Mesendoderm (in vitro differentiated cells): ENCODE results near the gene THUMPD2.
A peak's percentile ranks its signal among the peaks of the same experiment; 100 is the strongest.

Experiments
- DNase-seq: peaks from one replicate; pipeline ENCODE4 v3.0.0; 2013
- H2AK5ac ChIP-seq: 2 replicates; pipeline ENCODE4 v1.6.1; 2013; ENCODE audit warnings: low read length, inconsistent platforms
- H2BK120ac ChIP-seq: 2 replicates; pipeline ENCODE4 v1.6.1; 2013; ENCODE audit warnings: low read depth, mild to moderate bottlenecking, low read length, moderate library complexity, mixed read lengths
- H2BK15ac ChIP-seq: replicated peaks from 2 replicates; pipeline ENCODE4 v1.6.1; 2013; ENCODE audit warnings: low read depth, mild to moderate bottlenecking, moderate library complexity
- H2BK5ac ChIP-seq: 2 replicates; pipeline ENCODE4 v1.6.1; 2013; ENCODE audit warnings: low read length, inconsistent platforms
- H3K18ac ChIP-seq: 2 replicates; pipeline ENCODE4 v1.6.1; 2013; ENCODE audit warnings: mild to moderate bottlenecking, low read length, mixed read lengths
- H3K23ac ChIP-seq: one replicate; pipeline ENCODE4 v1.6.1; 2013; ENCODE audit warnings: low read length
- H3K27ac ChIP-seq: 2 replicates; pipeline ENCODE4 v1.5.1; 2013; ENCODE audit warnings: low read depth, mild to moderate bottlenecking, inconsistent platforms, low read length, moderate library complexity
- H3K27me3 ChIP-seq: 2 replicates; pipeline ENCODE4 v1.6.1; 2013; ENCODE audit warnings: low read length, control low read depth, mild to moderate bottlenecking, inconsistent platforms; ENCODE audit not compliant: insufficient read depth, poor library complexity
- H3K36me3 ChIP-seq: 2 replicates; pipeline ENCODE4 v1.6.1; 2013; ENCODE audit warnings: low read length, inconsistent platforms; ENCODE audit not compliant: control insufficient read depth, insufficient read depth
- H3K4ac ChIP-seq: one replicate; pipeline ENCODE4 v1.6.1; 2013; ENCODE audit warnings: low read depth, mild to moderate bottlenecking, low read length, moderate library complexity
- H3K4me1 ChIP-seq: 2 replicates; pipeline ENCODE4 v1.6.1; 2013; ENCODE audit warnings: low read depth, low read length, inconsistent platforms; ENCODE audit not compliant: control insufficient read depth
- H3K4me2 ChIP-seq: 2 replicates; pipeline ENCODE4 v1.6.1; 2013; ENCODE audit warnings: low read length
- H3K4me3 ChIP-seq: 2 replicates; pipeline ENCODE4 v1.5.1; 2013; ENCODE audit warnings: mild to moderate bottlenecking, low read length
- H3K56ac ChIP-seq: one replicate; pipeline ENCODE4 v1.6.1; 2013; ENCODE audit warnings: low read length
- H3K79me1 ChIP-seq: 2 replicates; pipeline ENCODE4 v1.6.1; 2013; ENCODE audit warnings: low read length, inconsistent platforms
- H3K79me2 ChIP-seq: 2 replicates; pipeline ENCODE4 v1.6.1; 2013; ENCODE audit warnings: mild to moderate bottlenecking, low read length; ENCODE audit not compliant: control insufficient read depth, insufficient read depth
- H3K9ac ChIP-seq: 2 replicates; pipeline ENCODE4 v1.6.1; 2013; ENCODE audit warnings: low read length, inconsistent platforms
- H4K5ac ChIP-seq: one replicate; pipeline ENCODE4 v1.6.1; 2013; ENCODE audit warnings: low read length
- H4K8ac ChIP-seq: one replicate; pipeline ENCODE4 v1.6.1; 2013; ENCODE audit warnings: low read depth, mild to moderate bottlenecking, control low read depth, low read length, moderate library complexity
- WGBS: extraction: QIAGEN DNeasy Blood & Tissue Kit; methylation state at CpG from one replicate; pipeline ENCODE4 v1.1.7; 2013; ENCODE audit warnings: low lambda C conversion rate, missing lambda C conversion rate; ENCODE audit not compliant: insufficient coverage; ENCODE audit errors: extremely low coverage; 5-methylcytosine and 5-hydroxymethylcytosine counted together

Gene THUMPD2

DNA sequence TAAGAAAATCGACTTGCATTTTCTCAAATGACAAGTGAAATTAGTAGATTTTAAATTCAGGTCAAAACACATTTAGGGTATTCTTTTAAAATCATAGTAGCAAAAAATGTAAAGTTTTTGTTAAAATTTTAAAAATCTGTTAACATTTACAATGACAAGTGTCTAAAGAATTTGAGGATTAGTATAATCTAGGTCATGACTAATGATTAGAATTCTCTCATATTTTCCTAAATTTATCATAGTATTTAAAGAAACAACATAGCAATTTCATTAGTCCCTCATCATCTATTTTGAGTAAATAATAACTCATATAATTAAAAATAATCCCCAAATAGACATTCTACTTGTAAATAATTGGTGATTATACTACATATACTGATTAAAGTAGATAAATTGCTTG, 23.6 kb downstream of the THUMPD2 start:
- H2BK120ac ChIP-seq: no peak overlapping the region
- H2AK5ac ChIP-seq: no peak overlapping the region
- no peaks in the 10 kb centered on the region for H3K79me1 ChIP-seq
- H3K23ac ChIP-seq: no peak overlapping the region
- no peaks in the 10 kb centered on the region for H3K79me2 ChIP-seq
- H3K4me2 ChIP-seq: no peak overlapping the region
- no peak overlapping the region for H2BK5ac ChIP-seq
- no peak overlapping the region for H3K56ac ChIP-seq
- no peak overlapping the region for H2BK15ac ChIP-seq
- H3K27me3 ChIP-seq: no peaks in the 10 kb centered on the region
- no peaks in the 10 kb centered on the region for H3K4me1 ChIP-seq
- peaks cover 6% of the 10 kb centered on the region for H3K36me3 ChIP-seq
- no peak overlapping the region for H3K4me3 ChIP-seq
- H4K5ac ChIP-seq: no peak overlapping the region
- H3K4ac ChIP-seq: no peak overlapping the region
- no peak for DNase-seq
- H3K27ac ChIP-seq: no peak overlapping the region
- H3K18ac ChIP-seq: no peak overlapping the region
- no CpG with 5 or more reads among the region's 1 CpG for WGBS
- no peak overlapping the region for H3K9ac ChIP-seq
- no peak overlapping the region for H4K8ac ChIP-seq

- H3K23ac ChIP-seq: no peak overlapping the region
- no peak overlapping the region for H2AK5ac ChIP-seq
- H4K8ac ChIP-seq: no peak overlapping the region
- peak; percentile 92 for DNase-seq
- H2BK15ac ChIP-seq: no peak overlapping the region
- no peak overlapping the region for H3K4me3 ChIP-seq
- H3K27me3 ChIP-seq: no peaks in the 10 kb centered on the region
- H2BK120ac ChIP-seq: no peak overlapping the region
- no peaks in the 10 kb centered on the region for H3K79me2 ChIP-seq
- H3K36me3 ChIP-seq: no peaks in the 10 kb centered on the region
- H3K18ac ChIP-seq: no peak overlapping the region
- H3K4me1 ChIP-seq: peaks cover 7% of the 10 kb centered on the region
- no peak overlapping the region for H3K9ac ChIP-seq
- no peak overlapping the region for H3K56ac ChIP-seq
- H2BK5ac ChIP-seq: no peak overlapping the region
- WGBS: no CpG with 5 or more reads among the region's 1 CpG
- no peaks in the 10 kb centered on the region for H3K79me1 ChIP-seq
- H3K4ac ChIP-seq: no peak overlapping the region
- no peak overlapping the region for H4K5ac ChIP-seq
- H3K4me2 ChIP-seq: no peak overlapping the region
- no peak overlapping the region for H3K27ac ChIP-seq
Observed at GRCh38 chr2:39743269-39743776, 35.7 kb downstream of the THUMPD2 start.

- no peak for DNase-seq
- H3K36me3 ChIP-seq: no peaks in the 10 kb centered on the region
- no peaks in the 10 kb centered on the region for H3K27me3 ChIP-seq
- no peak overlapping the region for H3K9ac ChIP-seq
- H2BK5ac ChIP-seq: no peak overlapping the region
- H3K4me2 ChIP-seq: no peak overlapping the region
- H3K56ac ChIP-seq: no peak overlapping the region
- H3K18ac ChIP-seq: no peak overlapping the region
- no peak overlapping the region for H2BK15ac ChIP-seq
- H3K4me1 ChIP-seq: peaks cover 13% of the 10 kb centered on the region
- no peak overlapping the region for H3K23ac ChIP-seq
- no peak overlapping the region for H3K4me3 ChIP-seq
- no peak overlapping the region for H3K27ac ChIP-seq
- WGBS: no CpG with 5 or more reads among the region's 1 CpG
- no peaks in the 10 kb centered on the region for H3K79me2 ChIP-seq
- H3K79me1 ChIP-seq: no peaks in the 10 kb centered on the region
- no peak overlapping the region for H3K4ac ChIP-seq
- H4K5ac ChIP-seq: no peak overlapping the region
- H2AK5ac ChIP-seq: no peak overlapping the region
- H4K8ac ChIP-seq: no peak overlapping the region
- H2BK120ac ChIP-seq: no peak overlapping the region
Observed at GRCh38 chr2:39741871-39742270, 37.2 kb downstream of the THUMPD2 start.

DNA sequence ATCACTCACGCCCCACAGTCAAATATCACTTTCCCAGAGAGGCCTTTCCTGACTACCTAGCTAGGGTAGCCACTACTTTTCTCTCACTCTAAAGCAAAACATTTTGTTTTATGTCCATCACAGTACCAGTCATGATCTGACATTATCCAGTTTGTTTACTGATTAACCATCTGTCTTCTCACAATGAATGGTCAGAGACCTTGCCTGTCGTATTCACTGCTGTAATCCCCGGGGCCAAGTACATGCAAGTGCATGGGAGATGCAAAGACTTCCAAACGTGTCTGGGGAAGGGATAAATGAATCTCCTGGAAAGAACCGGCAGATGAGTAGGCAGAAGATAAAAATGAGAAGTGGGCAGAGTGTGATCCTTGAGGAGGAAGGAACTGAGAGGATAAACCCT, 39.7 kb downstream of the THUMPD2 start:
- H3K56ac ChIP-seq: no peak overlapping the region
- peak; percentile 39 for DNase-seq
- H3K23ac ChIP-seq: no peak overlapping the region
- H4K8ac ChIP-seq: no peak overlapping the region
- H3K27ac ChIP-seq: no peak overlapping the region
- no peak overlapping the region for H2AK5ac ChIP-seq
- no peak overlapping the region for H3K4me3 ChIP-seq
- peaks cover 13% of the 10 kb centered on the region for H3K4me1 ChIP-seq
- H2BK15ac ChIP-seq: no peak overlapping the region
- WGBS: no CpG with 5 or more reads among the region's 5 CpGs
- no peak overlapping the region for H4K5ac ChIP-seq
- no peak overlapping the region for H3K9ac ChIP-seq
- peaks cover 2% of the 10 kb centered on the region for H3K79me2 ChIP-seq
- no peak overlapping the region for H3K4me2 ChIP-seq
- no peak overlapping the region for H3K4ac ChIP-seq
- no peak overlapping the region for H2BK5ac ChIP-seq
- H3K27me3 ChIP-seq: no peaks in the 10 kb centered on the region
- no peak overlapping the region for H3K18ac ChIP-seq
- peaks cover 3% of the 10 kb centered on the region for H3K36me3 ChIP-seq
- peaks cover 6% of the 10 kb centered on the region for H3K79me1 ChIP-seq
- H2BK120ac ChIP-seq: no peak overlapping the region

DNA sequence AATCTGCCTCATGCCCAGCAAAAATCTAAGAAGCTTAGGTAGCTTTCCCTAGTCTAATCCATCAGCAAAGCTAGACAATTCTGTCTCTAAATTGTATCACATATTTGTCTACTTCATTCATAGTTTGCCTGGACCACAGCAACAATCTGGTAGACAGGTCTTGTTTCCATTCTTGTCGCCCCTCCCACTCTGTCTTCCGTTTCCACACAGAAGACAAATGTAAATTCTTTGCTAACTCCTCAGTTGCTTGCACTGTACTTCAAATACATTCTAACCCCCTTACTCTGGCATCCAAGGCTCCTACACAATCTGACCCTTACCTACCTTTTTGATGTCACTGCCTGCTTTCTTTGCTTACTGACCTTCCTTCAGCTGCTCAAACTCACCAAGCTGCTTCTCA, 40.1 kb downstream of the THUMPD2 start:
- Histone ChIP-seq H3K9ac (no peak overlapping the region), H4K8ac (no peak overlapping the region), H3K4me1 (peaks cover 13% of the 10 kb centered on the region), H4K5ac (no peak overlapping the region), H3K36me3 (peaks cover 3% of the 10 kb centered on the region), H3K79me2 (peaks cover 2% of the 10 kb centered on the region), H3K27ac (no peak overlapping the region), H3K23ac (no peak overlapping the region), H2BK5ac (no peak overlapping the region), H2AK5ac (no peak overlapping the region), H3K18ac (no peak overlapping the region), H2BK120ac (no peak overlapping the region), H2BK15ac (no peak overlapping the region), H3K4me2 (no peak overlapping the region), H3K4ac (no peak overlapping the region), H3K56ac (no peak overlapping the region), H3K27me3 (no peaks in the 10 kb centered on the region), H3K4me3 (no peak overlapping the region), H3K79me1 (peaks cover 6% of the 10 kb centered on the region)
- WGBS: no CpG with 5 or more reads among the region's 2 CpGs
- DNase-seq: no peak

GRCh38 chr2:39737661-39738060, 41.4 kb downstream of the THUMPD2 start:
- no peak overlapping the region for H2AK5ac ChIP-seq
- H3K18ac ChIP-seq: no peak overlapping the region
- no peak overlapping the region for H2BK15ac ChIP-seq
- peak overlapping the region; percentile 40 for H3K56ac ChIP-seq
- H3K4me2 ChIP-seq: no peak overlapping the region
- H3K9ac ChIP-seq: no peak overlapping the region
- WGBS: no CpG with 5 or more reads among the region's 8 CpGs
- H3K27ac ChIP-seq: no peak overlapping the region
- no peak overlapping the region for H2BK5ac ChIP-seq
- no peak overlapping the region for H4K8ac ChIP-seq
- H3K36me3 ChIP-seq: peaks cover 3% of the 10 kb centered on the region
- H3K79me1 ChIP-seq: peaks cover 6% of the 10 kb centered on the region
- peak; percentile 60 for DNase-seq
- no peaks in the 10 kb centered on the region for H3K27me3 ChIP-seq
- no peak overlapping the region for H3K23ac ChIP-seq
- peaks cover 2% of the 10 kb centered on the region for H3K79me2 ChIP-seq
- no peak overlapping the region for H3K4ac ChIP-seq
- peaks cover 13% of the 10 kb centered on the region for H3K4me1 ChIP-seq
- H3K4me3 ChIP-seq: no peak overlapping the region
- no peak overlapping the region for H2BK120ac ChIP-seq
- no peak overlapping the region for H4K5ac ChIP-seq
